Natural killer cell treated with Interleukin-12 subunit alpha and Interleukin-12 subunit beta and Interleukin-15 and Interleukin-18, amount 100 ng/mL, for 72 hours (primary cell): ENCODE data around the gene ZRANB3. TPM values are rescaled to one million over a fixed set of nuclear protein-coding genes. Genes with fewer than 3 reads are reported as not detected.

Source experiments
- ATAC-seq, 2 donors: fragments of 150-1000 bp; cut with Tn5 transposase in 1 of 2; sonication (Bioruptor Pico), chemical (Tn5 transposase) in 1 of 2; 2 replicates each; pipeline ENCODE4 v1.10.0; 2021
- DNase-seq: peaks from one replicate; pipeline ENCODE4 v3.0.0; 2022; ENCODE audit warnings: low spot score
- H3K27ac Mint-ChIP-seq, 2 donors: 1 replicate in 1 of 2; 2 replicates in 1 of 2; pipeline ENCODE4 v1.8.0; 2022; ENCODE audit warnings: mixed read lengths in 2 of 2, mild to moderate bottlenecking in 1 of 2, moderate library complexity in 1 of 2
- H3K27me3 Mint-ChIP-seq, 2 donors: 1 replicate in 1 of 2; 2 replicates in 1 of 2; pipeline ENCODE4 v1.8.0; 2022; ENCODE audit warnings: mixed read lengths in 2 of 2
- H3K36me3 Mint-ChIP-seq: one replicate; pipeline ENCODE4 v1.8.0; 2022; ENCODE audit warnings: mixed read lengths
- H3K4me1 Mint-ChIP-seq, 2 donors: 1 replicate in 1 of 2; 2 replicates in 1 of 2; pipeline ENCODE4 v1.8.0; 2022; ENCODE audit warnings: low read depth in 2 of 2, mixed read lengths in 2 of 2, mild to moderate bottlenecking in 1 of 2
- H3K4me3 Mint-ChIP-seq: one replicate; pipeline ENCODE4 v1.8.0; 2022; ENCODE audit warnings: mixed read lengths
- H3K9me3 Mint-ChIP-seq: 2 replicates; pipeline ENCODE4 v1.8.0; 2022; ENCODE audit warnings: mixed read lengths
- total RNA-seq, 2 donors: library from RNA; stranded (reverse); gene quantifications; one replicate each; pipeline ENCODE4 v1.2.3, GENCODE V29; 2022

Gene ZRANB3
- total RNA-seq, 2 donors from 2014 or later, result 7.0 to 13.8 TPM

GRCh38 chr2:135163306-135163705 lies 367.7 kb downstream of the ZRANB3 start:
- no peaks in the 10 kb centered on the region for H3K9me3 Mint-ChIP-seq
- no peaks in the 10 kb centered on the region for H3K4me1 Mint-ChIP-seq
- H3K27ac Mint-ChIP-seq, result no peak overlapping the region
- no peak overlapping the region for H3K4me3 Mint-ChIP-seq
- H3K36me3 Mint-ChIP-seq, result peaks cover 7% of the 10 kb centered on the region
- no peak for DNase-seq
- ATAC-seq, result no peak
- H3K27me3 Mint-ChIP-seq, result no peaks in the 10 kb centered on the region

- no peak overlapping the region for H3K4me3 Mint-ChIP-seq
- H3K27ac Mint-ChIP-seq, result no peak overlapping the region
- DNase-seq (no peak), ATAC-seq (no peak)
- no peaks in the 10 kb centered on the region for H3K9me3 Mint-ChIP-seq
- H3K36me3 Mint-ChIP-seq, result peaks cover 12% of the 10 kb centered on the region
- no peaks in the 10 kb centered on the region for H3K27me3 Mint-ChIP-seq
- no peaks in the 10 kb centered on the region for H3K4me1 Mint-ChIP-seq
These were observed 368.2 kb downstream of the ZRANB3 start for GRCh38 chr2:135162786-135163185.

GRCh38 chr2:135162377-135162776 lies 368.6 kb downstream of the ZRANB3 start:
- H3K4me1 Mint-ChIP-seq, result no peaks in the 10 kb centered on the region
- no peaks in the 10 kb centered on the region for H3K27me3 Mint-ChIP-seq
- H3K27ac Mint-ChIP-seq, result no peak overlapping the region
- peaks cover 15% of the 10 kb centered on the region for H3K36me3 Mint-ChIP-seq
- ATAC-seq (no peak), DNase-seq (no peak)
- H3K9me3 Mint-ChIP-seq, result no peaks in the 10 kb centered on the region
- H3K4me3 Mint-ChIP-seq, result no peak overlapping the region

GRCh38 chr2:135159191-135159590 lies 371.8 kb downstream of the ZRANB3 start:
- no peaks in the 10 kb centered on the region for H3K9me3 Mint-ChIP-seq
- no peak overlapping the region for H3K27ac Mint-ChIP-seq
- H3K36me3 Mint-ChIP-seq, result peaks cover 31% of the 10 kb centered on the region
- DNase-seq, result no peak
- no peak for ATAC-seq
- H3K4me3 Mint-ChIP-seq, result no peak overlapping the region
- H3K27me3 Mint-ChIP-seq, result no peaks in the 10 kb centered on the region
- peaks cover 0 to 10% of the 10 kb centered on the region in 2 donors for H3K4me1 Mint-ChIP-seq

GRCh38 chr2:135157856-135158255 lies 373.2 kb downstream of the ZRANB3 start:
- no peaks in the 10 kb centered on the region for H3K9me3 Mint-ChIP-seq
- ATAC-seq, result no peak
- no peaks in the 10 kb centered on the region for H3K27me3 Mint-ChIP-seq
- H3K36me3 Mint-ChIP-seq, result peaks cover 40% of the 10 kb centered on the region
- H3K4me1 Mint-ChIP-seq, result peaks cover 0 to 11% of the 10 kb centered on the region in 2 donors
- no peak overlapping the region for H3K27ac Mint-ChIP-seq
- no peak overlapping the region for H3K4me3 Mint-ChIP-seq
- no peak for DNase-seq

GRCh38 chr2:135154962-135155361 lies 376.1 kb downstream of the ZRANB3 start:
- H3K4me3 Mint-ChIP-seq, result no peak overlapping the region
- H3K27me3 Mint-ChIP-seq, result no peaks in the 10 kb centered on the region
- H3K9me3 Mint-ChIP-seq, result no peaks in the 10 kb centered on the region
- DNase-seq (no peak), ATAC-seq (no peak)
- H3K36me3 Mint-ChIP-seq, result peaks cover 43% of the 10 kb centered on the region
- peaks cover 0 to 11% of the 10 kb centered on the region in 2 donors for H3K4me1 Mint-ChIP-seq
- no peak overlapping the region for H3K27ac Mint-ChIP-seq

- no peaks in the 10 kb centered on the region for H3K9me3 Mint-ChIP-seq
These were observed 378.7 kb downstream of the ZRANB3 start for GRCh38 chr2:135152361-135152760.

GRCh38 chr2:135151615-135152014 lies 379.4 kb downstream of the ZRANB3 start:
- Mint-ChIP-seq H3K4me3 (no peak overlapping the region), H3K27me3 (no peaks in the 10 kb centered on the region), H3K36me3 (peaks cover 29% of the 10 kb centered on the region), H3K4me1 (peaks cover 0 to 11% of the 10 kb centered on the region in 2 donors), H3K27ac (no peak overlapping the region), H3K9me3 (no peaks in the 10 kb centered on the region)
- no peak for DNase-seq
- ATAC-seq, result no peak

More at GRCh38 chr2:135152361-135152760, 378.7 kb downstream of the ZRANB3 start:
- H3K4me1 Mint-ChIP-seq, result peaks cover 0 to 11% of the 10 kb centered on the region in 2 donors
- H3K27me3 Mint-ChIP-seq, result no peaks in the 10 kb centered on the region
- H3K27ac Mint-ChIP-seq, result no peak overlapping the region
- H3K36me3 Mint-ChIP-seq, result peaks cover 29% of the 10 kb centered on the region
- no peak overlapping the region for H3K4me3 Mint-ChIP-seq
- DNase-seq, result no peak
- no peak for ATAC-seq

GRCh38 chr2:135150725-135151124 lies 380.3 kb downstream of the ZRANB3 start:
- Mint-ChIP-seq H3K4me1 (peaks cover 0 to 11% of the 10 kb centered on the region in 2 donors), H3K27me3 (no peaks in the 10 kb centered on the region), H3K27ac (no peak overlapping the region), H3K9me3 (no peaks in the 10 kb centered on the region), H3K36me3 (peaks cover 26% of the 10 kb centered on the region), H3K4me3 (no peak overlapping the region)
- DNase-seq (no peak), ATAC-seq (no peak)

- no peaks in the 10 kb centered on the region for H3K9me3 Mint-ChIP-seq
- ATAC-seq (no peak), DNase-seq (no peak)
- H3K27me3 Mint-ChIP-seq, result no peaks in the 10 kb centered on the region
- H3K36me3 Mint-ChIP-seq, result peaks cover 13% of the 10 kb centered on the region
- H3K4me3 Mint-ChIP-seq, result no peak overlapping the region
- no peak overlapping the region for H3K27ac Mint-ChIP-seq
- peaks cover 0 to 2% of the 10 kb centered on the region in 2 donors for H3K4me1 Mint-ChIP-seq
These were observed 381.8 kb downstream of the ZRANB3 start for GRCh38 chr2:135149251-135149650.

GRCh38 chr2:135144343-135144742 lies 386.7 kb downstream of the ZRANB3 start:
- Mint-ChIP-seq H3K27ac (no peak overlapping the region), H3K4me3 (no peak overlapping the region), H3K27me3 (no peaks in the 10 kb centered on the region), H3K4me1 (no peaks in the 10 kb centered on the region), H3K36me3 (peaks cover 13% of the 10 kb centered on the region), H3K9me3 (no peaks in the 10 kb centered on the region)
- DNase-seq (no peak), ATAC-seq (no peak)

GRCh38 chr2:135142323-135142722 lies 388.7 kb downstream of the ZRANB3 start:
- Mint-ChIP-seq H3K27ac (no peak overlapping the region), H3K9me3 (no peaks in the 10 kb centered on the region), H3K27me3 (no peaks in the 10 kb centered on the region), H3K4me1 (no peaks in the 10 kb centered on the region), H3K36me3 (peaks cover 13% of the 10 kb centered on the region), H3K4me3 (no peak overlapping the region)
- DNase-seq (no peak), ATAC-seq (no peak)

- no peak for ATAC-seq
- Mint-ChIP-seq H3K36me3 (peaks cover 15% of the 10 kb centered on the region), H3K27me3 (no peaks in the 10 kb centered on the region), H3K9me3 (no peaks in the 10 kb centered on the region), H3K4me3 (no peak overlapping the region), H3K27ac (no peak overlapping the region), H3K4me1 (no peaks in the 10 kb centered on the region)
- no peak for DNase-seq
These were observed 390.4 kb downstream of the ZRANB3 start for GRCh38 chr2:135140606-135141005.

- Mint-ChIP-seq H3K9me3 (no peaks in the 10 kb centered on the region), H3K36me3 (peaks cover 19% of the 10 kb centered on the region), H3K4me1 (no peaks in the 10 kb centered on the region), H3K27me3 (no peaks in the 10 kb centered on the region), H3K27ac (no peak overlapping the region), H3K4me3 (no peak overlapping the region)
- DNase-seq (no peak), ATAC-seq (no peak)
These were observed 398.7 kb downstream of the ZRANB3 start for GRCh38 chr2:135132314-135132713.

GRCh38 chr2:135130751-135131150 lies 400.3 kb downstream of the ZRANB3 start:
- Mint-ChIP-seq H3K36me3 (peaks cover 18% of the 10 kb centered on the region), H3K4me3 (no peak overlapping the region), H3K27ac (no peak overlapping the region), H3K4me1 (no peaks in the 10 kb centered on the region), H3K27me3 (no peaks in the 10 kb centered on the region), H3K9me3 (no peaks in the 10 kb centered on the region)
- DNase-seq (no peak), ATAC-seq (no peak)
